Measurements from ENCODE around the gene BAZ1B.

BAZ1B gene

GRCh38 chr7:73549176-73549575 is 27.1 kb upstream of the BAZ1B start:
- H3K4me3 ChIP-seq (ENCODE audit: low read depth in 1 of 2, low read length in 2 of 2): no peak overlapping the region
- H3K4me2 ChIP-seq (ENCODE audit: insufficient read depth, low read length): no peak overlapping the region
- ATAC-seq (ENCODE audit: insufficient read depth, low read depth): no peak
- no peak overlapping the region for H3K9ac ChIP-seq (ENCODE audit: low read depth, low read length)
- H3K9me3 ChIP-seq (ENCODE audit: insufficient read depth, low read length, severe bottlenecking): no peaks in the 10 kb centered on the region
- H3K27me3 ChIP-seq (ENCODE audit: insufficient read depth, low read length, poor library complexity): no peaks in the 10 kb centered on the region
- H4K20me1 ChIP-seq (ENCODE audit: insufficient read depth, low read length): peaks cover 51% of the 10 kb centered on the region; the same call in 1 of the 2 replicates
- DNase-seq: no peak
- peaks cover 11% of the 10 kb centered on the region; the same call in 1 of the 2 replicates for H3K4me1 ChIP-seq (ENCODE audit: insufficient read depth, low read length)
- peaks cover 95% of the 10 kb centered on the region for H3K79me2 ChIP-seq (ENCODE audit: insufficient read depth, low read length)
- no peak overlapping the region for H2AFZ ChIP-seq (ENCODE audit: low read depth, low read length)
- TF ChIP-seq EZH2 (IDR thresholded peaks at IDR 0.05; ENCODE audit: borderline replicate concordance, low read depth, low read length, severe bottlenecking): no peak
- TF ChIP-seq, protein P1, sequence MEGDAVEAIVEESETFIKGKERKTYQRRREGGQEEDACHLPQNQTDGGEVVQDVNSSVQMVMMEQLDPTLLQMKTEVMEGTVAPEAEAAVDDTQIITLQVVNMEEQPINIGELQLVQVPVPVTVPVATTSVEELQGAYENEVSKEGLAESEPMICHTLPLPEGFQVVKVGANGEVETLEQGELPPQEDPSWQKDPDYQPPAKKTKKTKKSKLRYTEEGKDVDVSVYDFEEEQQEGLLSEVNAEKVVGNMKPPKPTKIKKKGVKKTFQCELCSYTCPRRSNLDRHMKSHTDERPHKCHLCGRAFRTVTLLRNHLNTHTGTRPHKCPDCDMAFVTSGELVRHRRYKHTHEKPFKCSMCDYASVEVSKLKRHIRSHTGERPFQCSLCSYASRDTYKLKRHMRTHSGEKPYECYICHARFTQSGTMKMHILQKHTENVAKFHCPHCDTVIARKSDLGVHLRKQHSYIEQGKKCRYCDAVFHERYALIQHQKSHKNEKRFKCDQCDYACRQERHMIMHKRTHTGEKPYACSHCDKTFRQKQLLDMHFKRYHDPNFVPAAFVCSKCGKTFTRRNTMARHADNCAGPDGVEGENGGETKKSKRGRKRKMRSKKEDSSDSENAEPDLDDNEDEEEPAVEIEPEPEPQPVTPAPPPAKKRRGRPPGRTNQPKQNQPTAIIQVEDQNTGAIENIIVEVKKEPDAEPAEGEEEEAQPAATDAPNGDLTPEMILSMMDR (IDR thresholded peaks at IDR 0.05; ENCODE audit: borderline replicate concordance, extremely low read depth, low read length, poor library complexity, severe bottlenecking): no peak
- H3K27ac ChIP-seq (ENCODE audit: low read length): 0 out of 2 replicates have a peak overlapping the region, but pooled peaks have one; percentile 37
- peaks cover 80% of the 10 kb centered on the region for H3K36me3 ChIP-seq (ENCODE audit: insufficient read depth, low read length)

DNA sequence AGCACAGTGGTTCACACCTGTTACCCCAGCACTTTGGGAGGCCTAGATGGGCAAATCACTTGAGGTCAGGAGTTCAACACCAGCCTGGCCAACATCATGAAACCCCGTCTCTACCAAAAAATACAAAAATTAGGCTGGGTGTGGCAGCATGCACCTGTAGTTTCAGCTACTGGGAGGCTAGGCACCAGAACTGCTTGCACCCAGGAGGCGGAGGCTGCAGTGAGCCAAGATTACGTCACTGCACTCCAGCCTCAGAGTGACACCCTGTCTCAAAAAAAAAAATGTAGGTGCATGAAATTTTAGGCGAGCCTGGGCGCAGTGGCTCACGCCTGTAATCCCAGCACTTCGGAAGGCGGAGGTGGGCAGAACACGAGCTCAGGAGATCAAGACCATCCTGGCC is 25.7 kb upstream of the BAZ1B start:
- Histone ChIP-seq H3K79me2 (ENCODE audit: insufficient read depth, low read length) (peaks cover 96% of the 10 kb centered on the region), H3K4me3 (ENCODE audit: low read depth in 1 of 2, low read length in 2 of 2) (no peak overlapping the region), H3K9ac (ENCODE audit: low read depth, low read length) (no peak overlapping the region), H3K27ac (ENCODE audit: low read length) (no peak overlapping the region), H4K20me1 (ENCODE audit: insufficient read depth, low read length) (peaks cover 48% of the 10 kb centered on the region; the same call in 1 of the 2 replicates), H2AFZ (ENCODE audit: low read depth, low read length) (no peak overlapping the region), H3K27me3 (ENCODE audit: insufficient read depth, low read length, poor library complexity) (no peaks in the 10 kb centered on the region), H3K4me1 (ENCODE audit: insufficient read depth, low read length) (peaks cover 10% of the 10 kb centered on the region; the same call in 1 of the 2 replicates), H3K36me3 (ENCODE audit: insufficient read depth, low read length) (peaks cover 85% of the 10 kb centered on the region), H3K4me2 (ENCODE audit: insufficient read depth, low read length) (no peak overlapping the region), H3K9me3 (ENCODE audit: insufficient read depth, low read length, severe bottlenecking) (no peaks in the 10 kb centered on the region)
- ATAC-seq (ENCODE audit: insufficient read depth, low read depth): no peak
- DNase-seq: no peak
- TF ChIP-seq, protein P1 (IDR thresholded peaks at IDR 0.05; ENCODE audit: borderline replicate concordance, extremely low read depth, low read length, poor library complexity, severe bottlenecking): no peak
- no peak for TF ChIP-seq EZH2 (IDR thresholded peaks at IDR 0.05; ENCODE audit: borderline replicate concordance, low read depth, low read length, severe bottlenecking)

DNA sequence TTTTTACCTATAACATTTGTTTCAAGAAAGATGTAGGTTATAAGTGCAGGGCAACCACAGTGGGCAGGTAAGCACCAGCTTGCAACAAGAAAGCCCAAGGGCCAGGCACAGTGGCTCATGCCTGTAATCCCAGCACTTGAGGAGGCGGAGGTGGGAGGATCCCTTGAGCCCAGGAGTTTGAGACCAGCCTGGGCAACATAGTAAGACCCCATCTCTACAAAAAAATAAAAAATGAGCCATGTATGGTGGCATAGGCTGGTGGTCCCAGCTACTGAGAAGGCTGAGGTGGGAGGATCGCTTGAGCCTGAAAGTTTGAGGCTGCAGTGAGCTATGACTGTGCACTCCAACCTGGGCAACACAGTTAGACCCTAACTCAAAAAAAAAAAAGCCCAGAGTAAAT is 22.6 kb upstream of the BAZ1B start:
- Histone ChIP-seq H3K9me3 (ENCODE audit: insufficient read depth, low read length, severe bottlenecking) (no peaks in the 10 kb centered on the region), H4K20me1 (ENCODE audit: insufficient read depth, low read length) (peaks cover 48% of the 10 kb centered on the region), H3K36me3 (ENCODE audit: insufficient read depth, low read length) (peaks cover 83% of the 10 kb centered on the region), H3K4me3 (ENCODE audit: low read depth in 1 of 2, low read length in 2 of 2) (no peak overlapping the region), H3K79me2 (ENCODE audit: insufficient read depth, low read length) (peaks cover 87% of the 10 kb centered on the region), H2AFZ (ENCODE audit: low read depth, low read length) (no peak overlapping the region), H3K4me2 (ENCODE audit: insufficient read depth, low read length) (no peak overlapping the region), H3K27ac (ENCODE audit: low read length) (no peak overlapping the region), H3K9ac (ENCODE audit: low read depth, low read length) (no peak overlapping the region), H3K27me3 (ENCODE audit: insufficient read depth, low read length, poor library complexity) (no peaks in the 10 kb centered on the region), H3K4me1 (ENCODE audit: insufficient read depth, low read length) (peaks cover 4% of the 10 kb centered on the region; the same call in 1 of the 2 replicates)
- TF ChIP-seq, protein P1 (IDR thresholded peaks at IDR 0.05; ENCODE audit: borderline replicate concordance, extremely low read depth, low read length, poor library complexity, severe bottlenecking): no peak
- DNase-seq (no peak), ATAC-seq (ENCODE audit: insufficient read depth, low read depth) (no peak)

DNA sequence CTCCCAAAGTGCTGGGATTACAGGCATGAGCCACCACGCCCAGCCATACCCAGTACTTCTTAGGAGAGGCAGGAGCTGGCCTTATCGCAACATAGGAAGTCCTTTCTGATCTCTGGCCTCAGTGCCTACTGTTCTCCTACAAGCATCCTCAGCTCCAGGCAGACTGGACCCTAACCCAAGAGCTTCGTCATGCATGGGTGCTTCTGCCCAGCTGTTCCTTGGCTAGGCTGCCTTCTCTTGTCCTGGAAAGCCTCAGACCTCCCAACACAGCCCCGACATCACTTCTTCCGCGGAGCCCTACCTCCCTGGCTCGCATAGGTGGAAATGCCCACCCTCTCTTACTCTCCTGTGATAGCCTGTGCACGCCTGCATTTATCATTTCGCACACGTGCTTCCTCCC is 19.6 kb upstream of the BAZ1B start:
- Histone ChIP-seq H3K27ac (ENCODE audit: low read length) (no peak overlapping the region), H3K36me3 (ENCODE audit: insufficient read depth, low read length) (peaks cover 85% of the 10 kb centered on the region), H3K79me2 (ENCODE audit: insufficient read depth, low read length) (peaks cover 61% of the 10 kb centered on the region), H4K20me1 (ENCODE audit: insufficient read depth, low read length) (peaks cover 29% of the 10 kb centered on the region), H3K9ac (ENCODE audit: low read depth, low read length) (no peak overlapping the region), H3K27me3 (ENCODE audit: insufficient read depth, low read length, poor library complexity) (no peaks in the 10 kb centered on the region), H3K4me1 (ENCODE audit: insufficient read depth, low read length) (no peaks in the 10 kb centered on the region), H3K4me3 (ENCODE audit: low read depth in 1 of 2, low read length in 2 of 2) (no peak overlapping the region), H2AFZ (ENCODE audit: low read depth, low read length) (no peak overlapping the region), H3K4me2 (ENCODE audit: insufficient read depth, low read length) (no peak overlapping the region), H3K9me3 (ENCODE audit: insufficient read depth, low read length, severe bottlenecking) (no peaks in the 10 kb centered on the region)
- DNase-seq: no peak
- no peak for ATAC-seq (ENCODE audit: insufficient read depth, low read depth)
- TF ChIP-seq, protein P1 (IDR thresholded peaks at IDR 0.05; ENCODE audit: borderline replicate concordance, extremely low read depth, low read length, poor library complexity, severe bottlenecking): no peak
- no peak for TF ChIP-seq EZH2 (IDR thresholded peaks at IDR 0.05; ENCODE audit: borderline replicate concordance, low read depth, low read length, severe bottlenecking)
